ENCODE measurements around the gene STEAP3.
"Not testable (repeated sequence)": the region's sequence is repeated elsewhere in the genome, so short reads cannot be mapped to it uniquely, and the experiment has no call there.

Gene STEAP3

GRCh38 chr2:119278385-119278784 lies 54.8 kb downstream of the STEAP3 start:
- not testable (repeated sequence) for H3K4me1 ChIP-seq (ENCODE audit: control insufficient read depth in 2 of 2, insufficient read depth in 2 of 2, low read length in 2 of 2); H3K36me3 ChIP-seq (ENCODE audit: control insufficient read depth in 2 of 2, insufficient read depth in 2 of 2, low read length in 2 of 2); H3K9me3 ChIP-seq (ENCODE audit: control insufficient read depth in 2 of 2, low read length in 2 of 2); H3K9ac ChIP-seq (ENCODE audit: low read depth in 1 of 2, low read length in 2 of 2); H3K4me3 ChIP-seq (ENCODE audit: low read length in 2 of 2); H3K27me3 ChIP-seq (ENCODE audit: control insufficient read depth in 2 of 2, insufficient read depth in 2 of 2, low read length in 2 of 2); H3K27ac ChIP-seq (ENCODE audit: low read depth in 2 of 2, low read length in 2 of 2)

- Histone ChIP-seq H3K27ac (ENCODE audit: low read depth in 2 of 2, low read length in 2 of 2) (no peak overlapping the region), H3K9me3 (ENCODE audit: control insufficient read depth in 2 of 2, low read length in 2 of 2) (no peaks in the 10 kb centered on the region), H3K4me1 (ENCODE audit: control insufficient read depth in 2 of 2, insufficient read depth in 2 of 2, low read length in 2 of 2) (no peaks in the 10 kb centered on the region), H3K36me3 (ENCODE audit: control insufficient read depth in 2 of 2, insufficient read depth in 2 of 2, low read length in 2 of 2) (no peaks in the 10 kb centered on the region), H3K27me3 (ENCODE audit: control insufficient read depth in 2 of 2, insufficient read depth in 2 of 2, low read length in 2 of 2) (no peaks in the 10 kb centered on the region), H3K4me3 (ENCODE audit: low read length in 2 of 2) (no peak overlapping the region), H3K9ac (ENCODE audit: low read depth in 1 of 2, low read length in 2 of 2) (no peak overlapping the region)
Measured at GRCh38 chr2:119278946-119279345, 55.3 kb downstream of the STEAP3 start.

- H3K36me3 ChIP-seq (ENCODE audit: control insufficient read depth in 2 of 2, insufficient read depth in 2 of 2, low read length in 2 of 2): no peaks in the 10 kb centered on the region
- H3K4me3 ChIP-seq (ENCODE audit: low read length in 2 of 2): no peak overlapping the region
- H3K4me1 ChIP-seq (ENCODE audit: control insufficient read depth in 2 of 2, insufficient read depth in 2 of 2, low read length in 2 of 2): no peaks in the 10 kb centered on the region
- H3K27ac ChIP-seq (ENCODE audit: low read depth in 2 of 2, low read length in 2 of 2): no peak overlapping the region
- H3K27me3 ChIP-seq (ENCODE audit: control insufficient read depth in 2 of 2, insufficient read depth in 2 of 2, low read length in 2 of 2): no peaks in the 10 kb centered on the region
- H3K9ac ChIP-seq (ENCODE audit: low read depth in 1 of 2, low read length in 2 of 2): no peak overlapping the region
- H3K9me3 ChIP-seq (ENCODE audit: control insufficient read depth in 2 of 2, low read length in 2 of 2): no peaks in the 10 kb centered on the region
Measured at GRCh38 chr2:119279666-119280065, 56.0 kb downstream of the STEAP3 start.

- H3K4me3 ChIP-seq (ENCODE audit: low read length in 2 of 2): no peak overlapping the region
- no peaks in the 10 kb centered on the region for H3K36me3 ChIP-seq (ENCODE audit: control insufficient read depth in 2 of 2, insufficient read depth in 2 of 2, low read length in 2 of 2)
- H3K9me3 ChIP-seq (ENCODE audit: control insufficient read depth in 2 of 2, low read length in 2 of 2): no peaks in the 10 kb centered on the region
- H3K27ac ChIP-seq (ENCODE audit: low read depth in 2 of 2, low read length in 2 of 2): no peak overlapping the region
- no peaks in the 10 kb centered on the region for H3K27me3 ChIP-seq (ENCODE audit: control insufficient read depth in 2 of 2, insufficient read depth in 2 of 2, low read length in 2 of 2)
- H3K4me1 ChIP-seq (ENCODE audit: control insufficient read depth in 2 of 2, insufficient read depth in 2 of 2, low read length in 2 of 2): no peaks in the 10 kb centered on the region
- no peak overlapping the region for H3K9ac ChIP-seq (ENCODE audit: low read depth in 1 of 2, low read length in 2 of 2)
Measured at GRCh38 chr2:119280680-119281079, 57.0 kb downstream of the STEAP3 start.

- Histone ChIP-seq H3K4me3 (ENCODE audit: low read length in 2 of 2) (no peak overlapping the region), H3K36me3 (ENCODE audit: control insufficient read depth in 2 of 2, insufficient read depth in 2 of 2, low read length in 2 of 2) (no peaks in the 10 kb centered on the region), H3K9me3 (ENCODE audit: control insufficient read depth in 2 of 2, low read length in 2 of 2) (no peaks in the 10 kb centered on the region), H3K9ac (ENCODE audit: low read depth in 1 of 2, low read length in 2 of 2) (no peak overlapping the region), H3K27me3 (ENCODE audit: control insufficient read depth in 2 of 2, insufficient read depth in 2 of 2, low read length in 2 of 2) (no peaks in the 10 kb centered on the region), H3K27ac (ENCODE audit: low read depth in 2 of 2, low read length in 2 of 2) (no peak overlapping the region), H3K4me1 (ENCODE audit: control insufficient read depth in 2 of 2, insufficient read depth in 2 of 2, low read length in 2 of 2) (no peaks in the 10 kb centered on the region)
Measured at GRCh38 chr2:119282146-119282995, 58.7 kb downstream of the STEAP3 start.

- Histone ChIP-seq H3K36me3 (ENCODE audit: control insufficient read depth in 2 of 2, insufficient read depth in 2 of 2, low read length in 2 of 2) (no peaks in the 10 kb centered on the region), H3K27ac (ENCODE audit: low read depth in 2 of 2, low read length in 2 of 2) (no peak overlapping the region), H3K27me3 (ENCODE audit: control insufficient read depth in 2 of 2, insufficient read depth in 2 of 2, low read length in 2 of 2) (no peaks in the 10 kb centered on the region), H3K9me3 (ENCODE audit: control insufficient read depth in 2 of 2, low read length in 2 of 2) (no peaks in the 10 kb centered on the region), H3K9ac (ENCODE audit: low read depth in 1 of 2, low read length in 2 of 2) (no peak overlapping the region), H3K4me3 (ENCODE audit: low read length in 2 of 2) (no peak overlapping the region), H3K4me1 (ENCODE audit: control insufficient read depth in 2 of 2, insufficient read depth in 2 of 2, low read length in 2 of 2) (no peaks in the 10 kb centered on the region)
Measured at GRCh38 chr2:119282996-119283511, 59.4 kb downstream of the STEAP3 start.

GRCh38 chr2:119283873-119284331 lies 60.3 kb downstream of the STEAP3 start:
- Histone ChIP-seq H3K9ac (ENCODE audit: low read depth in 1 of 2, low read length in 2 of 2) (no peak overlapping the region), H3K9me3 (ENCODE audit: control insufficient read depth in 2 of 2, low read length in 2 of 2) (no peaks in the 10 kb centered on the region), H3K4me3 (ENCODE audit: low read length in 2 of 2) (no peak overlapping the region), H3K27me3 (ENCODE audit: control insufficient read depth in 2 of 2, insufficient read depth in 2 of 2, low read length in 2 of 2) (no peaks in the 10 kb centered on the region), H3K27ac (ENCODE audit: low read depth in 2 of 2, low read length in 2 of 2) (no peak overlapping the region), H3K36me3 (ENCODE audit: control insufficient read depth in 2 of 2, insufficient read depth in 2 of 2, low read length in 2 of 2) (no peaks in the 10 kb centered on the region), H3K4me1 (ENCODE audit: control insufficient read depth in 2 of 2, insufficient read depth in 2 of 2, low read length in 2 of 2) (no peaks in the 10 kb centered on the region)

- Histone ChIP-seq H3K4me3 (ENCODE audit: low read length in 2 of 2) (no peak overlapping the region), H3K27ac (ENCODE audit: low read depth in 2 of 2, low read length in 2 of 2) (no peak overlapping the region), H3K27me3 (ENCODE audit: control insufficient read depth in 2 of 2, insufficient read depth in 2 of 2, low read length in 2 of 2) (no peaks in the 10 kb centered on the region), H3K36me3 (ENCODE audit: control insufficient read depth in 2 of 2, insufficient read depth in 2 of 2, low read length in 2 of 2) (no peaks in the 10 kb centered on the region), H3K4me1 (ENCODE audit: control insufficient read depth in 2 of 2, insufficient read depth in 2 of 2, low read length in 2 of 2) (no peaks in the 10 kb centered on the region), H3K9ac (ENCODE audit: low read depth in 1 of 2, low read length in 2 of 2) (no peak overlapping the region), H3K9me3 (ENCODE audit: control insufficient read depth in 2 of 2, low read length in 2 of 2) (no peaks in the 10 kb centered on the region)
Measured at GRCh38 chr2:119286661-119287060, 63.0 kb downstream of the STEAP3 start.

- Histone ChIP-seq H3K27ac (ENCODE audit: low read depth in 2 of 2, low read length in 2 of 2) (no peak overlapping the region), H3K4me1 (ENCODE audit: control insufficient read depth in 2 of 2, insufficient read depth in 2 of 2, low read length in 2 of 2) (no peaks in the 10 kb centered on the region), H3K9me3 (ENCODE audit: control insufficient read depth in 2 of 2, low read length in 2 of 2) (no peaks in the 10 kb centered on the region), H3K9ac (ENCODE audit: low read depth in 1 of 2, low read length in 2 of 2) (no peak overlapping the region), H3K36me3 (ENCODE audit: control insufficient read depth in 2 of 2, insufficient read depth in 2 of 2, low read length in 2 of 2) (no peaks in the 10 kb centered on the region), H3K4me3 (ENCODE audit: low read length in 2 of 2) (no peak overlapping the region), H3K27me3 (ENCODE audit: control insufficient read depth in 2 of 2, insufficient read depth in 2 of 2, low read length in 2 of 2) (no peaks in the 10 kb centered on the region)
Measured at GRCh38 chr2:119288576-119288975, 64.9 kb downstream of the STEAP3 start.

GRCh38 chr2:119289093-119289492 lies 65.5 kb downstream of the STEAP3 start:
- no peaks in the 10 kb centered on the region for H3K27me3 ChIP-seq (ENCODE audit: control insufficient read depth in 2 of 2, insufficient read depth in 2 of 2, low read length in 2 of 2)
- H3K9me3 ChIP-seq (ENCODE audit: control insufficient read depth in 2 of 2, low read length in 2 of 2): no peaks in the 10 kb centered on the region
- H3K4me1 ChIP-seq (ENCODE audit: control insufficient read depth in 2 of 2, insufficient read depth in 2 of 2, low read length in 2 of 2): no peaks in the 10 kb centered on the region
- no peaks in the 10 kb centered on the region for H3K36me3 ChIP-seq (ENCODE audit: control insufficient read depth in 2 of 2, insufficient read depth in 2 of 2, low read length in 2 of 2)
- no peak overlapping the region for H3K9ac ChIP-seq (ENCODE audit: low read depth in 1 of 2, low read length in 2 of 2)
- no peak overlapping the region for H3K27ac ChIP-seq (ENCODE audit: low read depth in 2 of 2, low read length in 2 of 2)
- H3K4me3 ChIP-seq (ENCODE audit: low read length in 2 of 2): no peak overlapping the region
